Loucy (cell line): ENCODE measurements around the gene TMC2.

ENCODE experiments used
- H2AFZ ChIP-seq: fragments of 200-600 bp; sonication (generic); 2 replicates; pipeline ENCODE4 v1.6.0; 2016; ENCODE audit warnings: antibody characterized with exemption, mild to moderate bottlenecking, low read length, moderate library complexity
- H3F3A ChIP-seq: fragments of 200-600 bp; 2 replicates; pipeline ENCODE4 v1.6.0; 2016; ENCODE audit warnings: antibody characterized with exemption, low read depth, mild to moderate bottlenecking
- H3K27me3 ChIP-seq: fragments of 200-600 bp; sonication (generic); 2 replicates; pipeline ENCODE4 v1.6.1; 2014; ENCODE audit warnings: low read length, mild to moderate bottlenecking; ENCODE audit not compliant: insufficient read depth, poor library complexity, severe bottlenecking
- H3K36me3 ChIP-seq: fragments of 200-600 bp; sonication (generic); 2 replicates; pipeline ENCODE4 v1.6.1; 2016; ENCODE audit warnings: low read length; ENCODE audit not compliant: insufficient read depth
- H3K4me1 ChIP-seq: fragments of 200-600 bp; sonication (generic); 2 replicates; pipeline ENCODE4 v1.5.1; 2014; ENCODE audit warnings: low read length, mild to moderate bottlenecking; ENCODE audit not compliant: insufficient read depth, poor library complexity, severe bottlenecking
- H3K4me2 ChIP-seq: fragments of 200-600 bp; sonication (generic); 2 replicates; pipeline ENCODE4 v1.6.0; 2014; ENCODE audit warnings: antibody characterized with exemption, low read length, low read depth, mild to moderate bottlenecking; ENCODE audit not compliant: poor library complexity, severe bottlenecking
- H3K4me3 ChIP-seq: fragments of 200-600 bp; sonication (generic); 2 replicates; pipeline ENCODE4 v1.5.1; 2014; ENCODE audit warnings: low read length, mild to moderate bottlenecking, mixed read lengths; ENCODE audit not compliant: poor library complexity, severe bottlenecking
- H3K79me2 ChIP-seq: fragments of 200-600 bp; sonication (generic); 2 replicates; pipeline ENCODE4 v1.6.1; 2014; ENCODE audit warnings: low read length; ENCODE audit not compliant: insufficient read depth
- H3K9ac ChIP-seq: fragments of 200-600 bp; sonication (generic); 2 replicates; pipeline ENCODE4 v1.6.0; 2014; ENCODE audit warnings: mild to moderate bottlenecking, low read depth, low read length, moderate library complexity; ENCODE audit not compliant: poor library complexity, severe bottlenecking
- H3K9me2 ChIP-seq: fragments of 200-600 bp; sonication (generic); replicated peaks from 2 replicates; pipeline ENCODE4 v1.6.1; 2016; ENCODE audit warnings: low read depth, low read length, mixed read lengths
- H3K9me3 ChIP-seq: fragments of 200-600 bp; sonication (generic); 2 replicates; pipeline ENCODE4 v1.6.1; 2014; ENCODE audit warnings: mild to moderate bottlenecking, antibody characterized with exemption, low read length, low read depth; ENCODE audit not compliant: insufficient read depth
- H4K20me1 ChIP-seq: fragments of 200-600 bp; sonication (generic); 2 replicates; pipeline ENCODE4 v1.6.0; 2014; ENCODE audit warnings: antibody characterized with exemption, low read length, mild to moderate bottlenecking; ENCODE audit not compliant: insufficient read depth, poor library complexity, severe bottlenecking
- CTCF ChIP-seq: fragments of 200-600 bp; sonication (generic); conservative IDR thresholded peaks from 2 replicates; pipeline ENCODE4 v1.5.1; 2014; ENCODE audit warnings: mild to moderate bottlenecking, antibody characterized with exemption, low read length
- EZH2phosphoT487 ChIP-seq: fragments of 200-600 bp; IDR thresholded peaks from 2 replicates; pipeline ENCODE4 v1.6.1; 2018; ENCODE audit warnings: antibody characterized with exemption, mild to moderate bottlenecking, moderate library complexity, borderline replicate concordance

Gene TMC2

DNA sequence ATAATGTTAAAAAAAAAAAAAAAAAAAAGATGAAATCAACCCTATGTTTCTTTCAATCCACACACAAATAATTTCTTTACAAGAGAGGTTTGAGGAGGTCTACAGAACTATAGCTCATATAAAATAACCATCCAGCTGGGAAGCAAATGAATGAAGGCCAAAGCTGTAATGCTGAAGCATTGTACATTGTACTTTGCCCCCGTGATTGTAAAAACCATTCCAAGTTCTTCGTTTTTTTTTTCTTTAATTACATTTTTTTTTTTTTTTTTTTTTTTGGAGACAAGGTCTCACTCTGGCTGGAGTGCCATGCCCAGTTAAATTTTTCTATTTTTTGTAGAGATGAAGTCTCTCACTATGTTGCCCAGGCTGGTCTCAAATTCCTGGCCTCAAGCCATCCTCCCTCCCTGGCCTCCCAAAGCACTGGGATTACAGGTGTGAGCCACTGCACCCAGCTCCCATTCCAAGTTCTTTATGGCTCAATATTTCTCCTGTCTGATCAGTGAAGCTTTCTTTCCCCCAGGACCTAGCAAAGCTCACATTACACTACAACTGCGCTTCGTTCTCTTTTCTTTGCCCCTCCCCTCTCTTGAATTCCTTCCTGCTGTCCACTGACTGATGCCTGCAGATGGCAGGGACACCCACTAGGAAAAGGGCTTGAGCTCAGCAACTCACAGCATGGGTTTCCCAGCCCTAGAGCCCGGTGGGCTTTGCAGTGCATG lies 63.1 kb downstream of the TMC2 start:
- H3K4me3 ChIP-seq, result no peak overlapping the region
- no peaks in the 10 kb centered on the region for H3K9me3 ChIP-seq
- H3K9me2 ChIP-seq, result no peaks in the 10 kb centered on the region
- TF ChIP-seq CTCF (no peak), EZH2phosphoT487 (no peak)
- H3K27me3 ChIP-seq, result no peaks in the 10 kb centered on the region
- H3K79me2 ChIP-seq, result no peaks in the 10 kb centered on the region
- H4K20me1 ChIP-seq, result no peaks in the 10 kb centered on the region
- H3K4me1 ChIP-seq, result no peaks in the 10 kb centered on the region
- no peak overlapping the region for H2AFZ ChIP-seq
- no peaks in the 10 kb centered on the region for H3K36me3 ChIP-seq
- no peak overlapping the region for H3K9ac ChIP-seq
- no peaks in the 10 kb centered on the region for H3F3A ChIP-seq
- no peak overlapping the region for H3K4me2 ChIP-seq

DNA sequence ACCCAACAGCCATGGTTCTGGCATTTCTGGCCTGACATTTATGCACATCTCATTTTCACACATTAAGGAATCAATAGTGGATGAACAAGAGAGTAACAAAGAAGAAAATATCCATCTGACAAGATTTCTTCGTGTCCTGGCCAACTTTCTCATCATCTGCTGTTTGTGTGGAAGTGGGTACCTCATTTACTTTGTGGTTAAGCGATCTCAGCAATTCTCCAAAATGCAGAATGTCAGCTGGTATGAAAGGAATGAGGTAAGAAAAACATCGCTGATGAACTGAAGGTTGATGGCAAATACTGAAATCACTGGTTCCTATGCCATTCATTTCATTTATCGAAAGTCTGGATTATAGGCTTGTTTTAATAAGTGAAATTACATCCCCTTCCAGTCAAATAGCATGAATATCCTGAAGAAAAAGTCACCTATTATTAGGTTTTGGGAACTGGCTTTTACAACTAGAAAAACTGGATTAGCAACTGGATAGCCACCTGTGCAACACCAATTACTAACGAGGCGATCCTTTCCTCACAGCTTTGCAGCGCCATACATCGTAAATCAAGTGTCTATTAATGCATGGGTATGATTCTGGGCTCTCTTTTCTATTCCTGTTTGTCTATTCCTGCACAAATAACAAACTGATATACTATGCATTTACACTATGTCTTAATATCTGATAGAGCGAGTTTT lies 65.8 kb downstream of the TMC2 start:
- no peak overlapping the region for H3K9ac ChIP-seq
- no peaks in the 10 kb centered on the region for H4K20me1 ChIP-seq
- no peaks in the 10 kb centered on the region for H3K79me2 ChIP-seq
- H3K4me2 ChIP-seq, result no peak overlapping the region
- no peaks in the 10 kb centered on the region for H3K9me2 ChIP-seq
- H2AFZ ChIP-seq, result no peak overlapping the region
- no peaks in the 10 kb centered on the region for H3K27me3 ChIP-seq
- H3F3A ChIP-seq, result no peaks in the 10 kb centered on the region
- no peak for TF ChIP-seq CTCF
- no peak for TF ChIP-seq EZH2phosphoT487
- no peaks in the 10 kb centered on the region for H3K4me1 ChIP-seq
- no peak overlapping the region for H3K4me3 ChIP-seq
- H3K9me3 ChIP-seq, result peaks cover 3% of the 10 kb centered on the region; the same call in 1 of the 2 replicates
- H3K36me3 ChIP-seq, result no peaks in the 10 kb centered on the region

- Histone ChIP-seq H3K4me2 (no peak overlapping the region), H3K9me2 (no peaks in the 10 kb centered on the region), H3K27me3 (no peaks in the 10 kb centered on the region), H3K79me2 (no peaks in the 10 kb centered on the region), H3K9me3 (peaks cover 6% of the 10 kb centered on the region; the same call in 1 of the 2 replicates), H3K36me3 (no peaks in the 10 kb centered on the region), H3K4me3 (no peak overlapping the region), H3K4me1 (no peaks in the 10 kb centered on the region), H3K9ac (no peak overlapping the region), H3F3A (no peaks in the 10 kb centered on the region), H4K20me1 (no peaks in the 10 kb centered on the region), H2AFZ (no peak overlapping the region)
- no peak for TF ChIP-seq EZH2phosphoT487
- TF ChIP-seq CTCF, result no peak
Measured at GRCh38 chr20:2602746-2603145, 66.4 kb downstream of the TMC2 start.
